ENCODE results near the gene UHRF1.
"Not testable (repeated sequence)": the region's sequence is repeated elsewhere in the genome, so short reads cannot be mapped to it uniquely, and the experiment has no call there.

The UHRF1 gene

GRCh38 chr19:4900879-4901278 is 8.4 kb upstream of the UHRF1 start:
- DNase-seq = not testable (repeated sequence)

- DNase-seq = no peak
Observed at GRCh38 chr19:4902796-4903195, 6.5 kb upstream of the UHRF1 start, which contains the start of gene ARRDC5. TSS of gene ARRDC5 (minus strand) at chr19:4902896. CDS start at chr19:4902825, 71 bp downstream.

GRCh38 chr19:4904481-4904880 is 4.8 kb upstream of the UHRF1 start:
- DNase-seq = no peak

GRCh38 chr19:4906963-4907362 is 2.3 kb upstream of the UHRF1 start:
- no peak for DNase-seq

GRCh38 chr19:4908360-4908759 is 941 bp upstream of the UHRF1 start:
- no peak for DNase-seq

GRCh38 chr19:4908781-4909155 is 533 bp upstream of the UHRF1 start:
- no peak for DNase-seq

GRCh38 chr19:4909897-4910593 is 744 bp downstream of the UHRF1 start:
- DNase-seq = peak; percentile 86 to 89

- DNase-seq = peak; percentile 85 to 89
Observed at GRCh38 chr19:4910594-4911281, 1.4 kb downstream of the UHRF1 start.

GRCh38 chr19:4911314-4911713 is 2.0 kb downstream of the UHRF1 start:
- no peak for DNase-seq

GRCh38 chr19:4911786-4912672 is 2.7 kb downstream of the UHRF1 start:
- peak; percentile 78 to 87 for DNase-seq

- DNase-seq = no peak
Observed at GRCh38 chr19:4913996-4914735, 4.9 kb downstream of the UHRF1 start.

- peak; percentile 14 to 24 for DNase-seq
Observed at GRCh38 chr19:4914736-4915501, 5.6 kb downstream of the UHRF1 start.

- DNase-seq = peak; percentile 98
Observed at GRCh38 chr19:4916292-4917082, 7.2 kb downstream of the UHRF1 start.

- DNase-seq = peak; percentile 18 to 26
Observed at GRCh38 chr19:4922530-4923275, 13.4 kb downstream of the UHRF1 start.

GRCh38 chr19:4923276-4923747 is 14.0 kb downstream of the UHRF1 start:
- no peak for DNase-seq

GRCh38 chr19:4929186-4929585 is 19.9 kb downstream of the UHRF1 start:
- no peak for DNase-seq

GRCh38 chr19:4930664-4931063 is 21.4 kb downstream of the UHRF1 start:
- no peak for DNase-seq

GRCh38 chr19:4932711-4933110 is 23.4 kb downstream of the UHRF1 start:
- DNase-seq = no peak

GRCh38 chr19:4933528-4933927 is 24.2 kb downstream of the UHRF1 start:
- peak in 1 of 2 experiments; percentile 1 for DNase-seq

GRCh38 chr19:4935444-4935843 is 26.1 kb downstream of the UHRF1 start:
- DNase-seq = no peak
